PFSK-1 (cell line): ENCODE measurements around the gene CAPN14.

Source experiments
- FOXP2 ChIP-seq: optimal IDR thresholded peaks from 2 replicates; pipeline ENCODE3; 2011; ENCODE audit warnings: borderline replicate concordance, control low read depth, inconsistent platforms; ENCODE audit not compliant: insufficient read depth; ENCODE audit errors: extremely low read length, extremely low read depth
- POLR2AphosphoS5 ChIP-seq: IDR thresholded peaks from 2 replicates; pipeline ENCODE4 v1.6.1; 2012; ENCODE audit warnings: low read depth, mild to moderate bottlenecking, control low read depth, low read length, moderate library complexity
- SIN3A ChIP-seq: IDR thresholded peaks from 2 replicates; pipeline ENCODE4 v1.6.1; 2012; ENCODE audit warnings: mild to moderate bottlenecking, low read length, moderate library complexity, borderline replicate concordance; ENCODE audit not compliant: insufficient read depth
- TAF1 ChIP-seq: IDR thresholded peaks from 2 replicates; pipeline ENCODE4 v1.6.1; 2012; ENCODE audit warnings: low read length, control low read depth, borderline replicate concordance; ENCODE audit not compliant: insufficient read depth
- TF ChIP-seq, protein P1 (sequence below), 2 experiments: IDR thresholded peaks; 2 replicates each; pipeline versions ENCODE4 v1.6.1 to v1.8.0; 2011 to 2012; ENCODE audit warnings: low read depth in 2 of 2, low read length in 2 of 2, control low read depth in 1 of 2, inconsistent platforms in 1 of 2, mild to moderate bottlenecking in 1 of 2, moderate library complexity in 1 of 2; ENCODE audit not compliant: insufficient read depth in 1 of 2

Gene CAPN14

DNA sequence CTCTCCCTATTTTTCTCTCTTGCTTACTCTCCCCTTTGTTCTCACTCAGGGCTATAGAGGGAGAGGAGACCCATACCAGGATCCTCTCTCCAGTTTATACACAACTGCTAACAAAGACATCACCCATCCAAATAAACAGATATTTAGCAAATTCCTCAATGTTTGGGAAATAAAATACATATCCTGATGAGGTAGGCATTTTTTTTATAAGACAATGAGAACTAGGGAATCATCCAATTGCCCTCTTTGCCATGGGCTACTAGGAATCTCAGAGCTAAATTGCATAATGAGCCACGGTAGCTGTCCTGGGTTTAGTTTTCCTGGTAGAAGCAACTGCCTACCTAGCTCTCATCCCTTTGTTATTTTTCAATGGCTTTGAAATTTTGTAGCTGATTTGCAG, 27.1 kb downstream of the CAPN14 start:
- TF ChIP-seq POLR2AphosphoS5 (no peak), SIN3A (no peak), FOXP2 (no peak), TAF1 (no peak)
- TF ChIP-seq, protein P1, sequence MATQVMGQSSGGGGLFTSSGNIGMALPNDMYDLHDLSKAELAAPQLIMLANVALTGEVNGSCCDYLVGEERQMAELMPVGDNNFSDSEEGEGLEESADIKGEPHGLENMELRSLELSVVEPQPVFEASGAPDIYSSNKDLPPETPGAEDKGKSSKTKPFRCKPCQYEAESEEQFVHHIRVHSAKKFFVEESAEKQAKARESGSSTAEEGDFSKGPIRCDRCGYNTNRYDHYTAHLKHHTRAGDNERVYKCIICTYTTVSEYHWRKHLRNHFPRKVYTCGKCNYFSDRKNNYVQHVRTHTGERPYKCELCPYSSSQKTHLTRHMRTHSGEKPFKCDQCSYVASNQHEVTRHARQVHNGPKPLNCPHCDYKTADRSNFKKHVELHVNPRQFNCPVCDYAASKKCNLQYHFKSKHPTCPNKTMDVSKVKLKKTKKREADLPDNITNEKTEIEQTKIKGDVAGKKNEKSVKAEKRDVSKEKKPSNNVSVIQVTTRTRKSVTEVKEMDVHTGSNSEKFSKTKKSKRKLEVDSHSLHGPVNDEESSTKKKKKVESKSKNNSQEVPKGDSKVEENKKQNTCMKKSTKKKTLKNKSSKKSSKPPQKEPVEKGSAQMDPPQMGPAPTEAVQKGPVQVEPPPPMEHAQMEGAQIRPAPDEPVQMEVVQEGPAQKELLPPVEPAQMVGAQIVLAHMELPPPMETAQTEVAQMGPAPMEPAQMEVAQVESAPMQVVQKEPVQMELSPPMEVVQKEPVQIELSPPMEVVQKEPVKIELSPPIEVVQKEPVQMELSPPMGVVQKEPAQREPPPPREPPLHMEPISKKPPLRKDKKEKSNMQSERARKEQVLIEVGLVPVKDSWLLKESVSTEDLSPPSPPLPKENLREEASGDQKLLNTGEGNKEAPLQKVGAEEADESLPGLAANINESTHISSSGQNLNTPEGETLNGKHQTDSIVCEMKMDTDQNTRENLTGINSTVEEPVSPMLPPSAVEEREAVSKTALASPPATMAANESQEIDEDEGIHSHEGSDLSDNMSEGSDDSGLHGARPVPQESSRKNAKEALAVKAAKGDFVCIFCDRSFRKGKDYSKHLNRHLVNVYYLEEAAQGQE (IDR thresholded peaks at IDR 0.05; ENCODE audit: insufficient read depth in 1 of 2, low read depth in 2 of 2, low read length in 2 of 2), result no peak

DNA sequence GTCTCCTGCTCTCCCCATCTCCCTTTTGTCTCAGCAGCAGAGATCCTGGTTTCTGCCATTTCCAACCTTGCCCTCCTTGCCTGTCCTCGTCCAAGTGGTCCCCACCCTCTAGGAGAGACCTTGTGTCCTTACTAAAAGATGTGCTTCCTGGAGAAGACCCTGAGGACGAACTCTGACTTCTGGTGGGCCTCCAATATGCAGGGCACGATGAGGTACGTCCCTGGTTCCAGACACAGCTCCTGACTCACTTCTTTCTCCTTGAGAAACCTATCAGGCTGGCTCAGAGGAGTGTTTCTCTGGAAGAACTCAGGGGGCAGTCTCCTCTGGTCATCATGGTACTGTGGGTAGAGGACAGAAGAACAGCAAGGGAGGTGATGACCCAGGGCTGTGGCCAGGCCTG, 28.2 kb downstream of the CAPN14 start:
- no peak for TF ChIP-seq SIN3A
- no peak for TF ChIP-seq TAF1
- TF ChIP-seq, protein P1 (IDR thresholded peaks at IDR 0.05; ENCODE audit: insufficient read depth in 1 of 2, low read depth in 2 of 2, low read length in 2 of 2), result no peak
- no peak for TF ChIP-seq POLR2AphosphoS5
- TF ChIP-seq FOXP2, result no peak

- TF ChIP-seq FOXP2, result no peak
- TF ChIP-seq, protein P1 (IDR thresholded peaks at IDR 0.05; ENCODE audit: insufficient read depth in 1 of 2, low read depth in 2 of 2, low read length in 2 of 2), result no peak
- TF ChIP-seq TAF1, result no peak
- TF ChIP-seq POLR2AphosphoS5, result no peak
- no peak for TF ChIP-seq SIN3A
Observed at GRCh38 chr2:31188131-31188530, 29.2 kb downstream of the CAPN14 start.

GRCh38 chr2:31187166-31187565, 30.1 kb downstream of the CAPN14 start:
- TF ChIP-seq FOXP2, result no peak
- TF ChIP-seq, protein P1 (IDR thresholded peaks at IDR 0.05; ENCODE audit: insufficient read depth in 1 of 2, low read depth in 2 of 2, low read length in 2 of 2), result no peak
- TF ChIP-seq TAF1, result no peak
- TF ChIP-seq SIN3A, result no peak
- TF ChIP-seq POLR2AphosphoS5, result no peak

DNA sequence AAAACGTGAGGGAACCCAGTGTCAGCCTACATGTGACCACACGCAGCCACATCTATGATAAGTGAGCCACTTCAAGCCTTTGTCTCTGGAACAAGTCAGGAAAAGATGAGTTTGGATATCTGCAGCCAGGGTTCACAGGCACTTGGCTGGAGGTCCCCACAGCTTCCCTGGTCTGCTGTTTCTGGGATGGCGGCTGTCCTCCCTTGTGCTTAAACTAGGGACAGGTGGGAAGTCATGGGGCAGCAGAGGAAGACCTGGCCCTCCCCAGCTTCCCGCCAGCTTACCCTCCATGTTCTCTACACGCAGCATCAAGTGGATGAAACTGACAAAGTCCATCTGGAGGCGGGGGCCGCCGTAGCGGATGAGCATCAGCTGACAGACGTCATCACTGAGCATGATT, 40.6 kb downstream of the CAPN14 start:
- TF ChIP-seq FOXP2, result no peak
- no peak for TF ChIP-seq POLR2AphosphoS5
